Measurements from ENCODE around the gene CFAP74.

DNA sequence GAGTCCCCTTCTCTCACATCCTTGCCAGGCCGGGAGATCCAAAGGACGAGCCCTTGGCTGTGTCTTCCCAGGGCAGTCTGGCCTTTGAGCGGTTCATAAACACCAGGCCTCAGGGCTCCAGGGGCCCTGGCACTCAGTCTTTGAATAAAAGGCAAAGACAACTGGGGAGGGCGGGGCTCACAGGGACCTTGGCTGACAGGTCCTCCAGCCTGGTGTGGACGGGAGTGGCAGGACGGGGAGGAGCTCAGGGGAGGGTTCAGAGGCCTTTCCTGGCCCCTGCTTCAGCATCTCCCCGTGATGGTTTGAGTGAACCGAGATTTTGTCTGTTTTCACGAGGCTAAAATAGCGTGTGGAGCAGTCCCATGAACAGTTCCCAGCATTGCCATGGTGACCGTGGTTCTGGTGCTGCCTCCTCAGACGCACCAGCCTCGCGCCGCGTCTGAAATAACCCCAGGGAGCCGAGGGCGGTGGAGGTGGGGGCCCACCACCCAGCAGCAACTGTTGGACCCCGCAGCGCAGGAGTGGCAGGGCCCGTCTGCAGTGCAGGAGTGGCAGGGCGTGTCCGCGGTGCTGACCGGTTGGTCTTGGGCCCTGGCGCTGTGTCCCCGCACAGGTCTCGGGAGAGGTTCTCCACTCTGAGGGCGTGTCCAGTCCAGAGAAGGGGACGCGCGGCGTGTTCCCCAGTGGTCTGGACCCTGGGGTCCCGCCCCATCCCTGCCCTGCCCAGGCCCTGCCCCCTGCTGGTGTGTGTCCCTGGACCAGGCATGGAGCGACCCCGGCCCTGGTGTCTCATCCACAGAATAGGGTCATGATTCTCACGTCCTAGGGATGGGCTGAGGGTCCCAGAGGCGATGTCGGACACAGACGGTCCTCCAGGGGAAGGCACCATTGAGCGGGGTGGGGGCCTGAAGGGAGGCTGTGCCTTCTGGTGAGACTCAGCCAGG, 39.5 kb upstream of the CFAP74 start:
- TF ChIP-seq CTCF (IDR thresholded peaks at IDR 0.05), result no peak
- TF ChIP-seq POLR2A (IDR thresholded peaks at IDR 0.05), result no peak

All from thyroid gland (tissue), 4 donors.